Naive thymus-derived CD8-positive, alpha-beta T cell (primary cell): ENCODE data around the gene SRRM3. TPM values are rescaled to one million over a fixed set of nuclear protein-coding genes. Genes with fewer than 3 reads are reported as not detected.
"Not testable (repeated sequence)": the region's sequence is repeated elsewhere in the genome, so short reads cannot be mapped to it uniquely, and the experiment has no call there.

Source experiments
- ATAC-seq, 2 donors: fragments of 150-1000 bp; cut with Tn5 transposase in 1 of 2; sonication (Bioruptor Pico), chemical (Tn5 transposase) in 1 of 2; 1 replicate in 1 of 2; 2 replicates in 1 of 2; pipeline ENCODE4 v1.10.0; 2021; ENCODE audit warnings: mild to moderate bottlenecking in 2 of 2, moderate library complexity in 2 of 2
- POLR2A ChIA-PET: fragments of 350-600 bp; sonication (Branson Sonifier 250); formaldehyde crosslinking; loops from one replicate; lab custom pipeline; 2021; ENCODE audit warnings: antibody characterized with exemption; lab: Charles Lee
- DNase-seq, 10 donors: peaks; one replicate each; pipeline versions ENCODE4 v3.0.0 to v3.0.0-alpha.2; 2020 to 2022
- H3K27ac Mint-ChIP-seq, 10 donors: one replicate each; pipeline ENCODE4 v1.8.0; 2020 to 2022; ENCODE audit warnings: mild to moderate bottlenecking in 10 of 10, mixed read lengths in 10 of 10, moderate library complexity in 4 of 10, inconsistent platforms in 1 of 10
- H3K27me3 Mint-ChIP-seq, 5 donors: one replicate each; pipeline ENCODE4 v1.8.0; 2021 to 2022; ENCODE audit warnings: mixed read lengths in 5 of 5
- H3K36me3 Mint-ChIP-seq, 3 donors: one replicate each; pipeline ENCODE4 v1.8.0; 2020 to 2022; ENCODE audit warnings: mixed read lengths in 3 of 3, mild to moderate bottlenecking in 2 of 3, inconsistent platforms in 1 of 3
- H3K4me1 Mint-ChIP-seq, 4 donors: one replicate each; pipeline ENCODE4 v1.8.0; 2021 to 2022; ENCODE audit warnings: mixed read lengths in 4 of 4
- H3K4me3 Mint-ChIP-seq, 10 donors: one replicate each; pipeline ENCODE4 v1.8.0; 2020 to 2022; ENCODE audit warnings: mild to moderate bottlenecking in 10 of 10, mixed read lengths in 10 of 10, moderate library complexity in 6 of 10, inconsistent platforms in 1 of 10
- H3K9me3 Mint-ChIP-seq, 9 donors: one replicate each; pipeline ENCODE4 v1.8.0; 2020 to 2022; ENCODE audit warnings: mixed read lengths in 9 of 9, mild to moderate bottlenecking in 3 of 9, inconsistent platforms in 1 of 9, moderate library complexity in 1 of 9
- polyA plus RNA-seq, 3 donors: library from polyadenylated mRNA; unstranded; fragments of 300-500 nt; fragmentation: Illumina TruSeq; gene quantifications; one replicate each; pipeline ENCODE4 v1.2.3, GENCODE V29; 2021
- total RNA-seq, 8 experiments: library from RNA in 2 of 8; stranded (reverse) in 2 of 8; gene quantifications; one replicate each; pipeline ENCODE4 v1.2.3 and lab custom pipeline; 2021 to 2026

Gene SRRM3
- total and polyA plus RNA-seq, 5 experiments from 2014 or later = not detected

DNA sequence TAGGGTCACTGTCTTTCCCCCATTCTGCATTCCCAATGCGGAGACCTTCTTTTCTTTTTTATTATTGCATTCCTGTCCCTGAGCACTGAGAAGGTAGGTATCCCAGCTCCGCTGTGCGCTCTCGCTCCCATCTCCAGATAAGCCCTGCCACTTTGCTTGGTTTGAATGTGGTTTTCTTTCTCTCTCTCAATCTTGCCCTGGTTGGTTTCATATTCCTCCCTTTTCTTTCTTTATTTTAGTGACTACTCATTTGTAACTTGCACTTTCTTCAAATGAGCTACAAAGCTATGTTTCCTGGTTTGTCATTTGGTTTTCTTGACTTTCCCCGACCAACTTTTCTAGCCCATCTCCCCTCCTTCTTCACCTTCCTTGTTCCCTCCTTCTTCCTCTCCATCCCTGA lies 71.8 kb downstream of the SRRM3 start:
- ATAC-seq (no peak), DNase-seq (no peak)
- H3K4me1 Mint-ChIP-seq = peaks cover 2 to 12% (median 4%) of the 10 kb centered on the region in 4 donors
- no peak overlapping the region for H3K27ac Mint-ChIP-seq
- no peaks in the 10 kb centered on the region for H3K9me3 Mint-ChIP-seq
- H3K4me3 Mint-ChIP-seq = no peak overlapping the region
- POLR2A ChIA-PET = no interaction called here
- H3K36me3 Mint-ChIP-seq = no peaks in the 10 kb centered on the region
- H3K27me3 Mint-ChIP-seq = peaks cover 8 to 39% (median 24%) of the 10 kb centered on the region in 5 donors

DNA sequence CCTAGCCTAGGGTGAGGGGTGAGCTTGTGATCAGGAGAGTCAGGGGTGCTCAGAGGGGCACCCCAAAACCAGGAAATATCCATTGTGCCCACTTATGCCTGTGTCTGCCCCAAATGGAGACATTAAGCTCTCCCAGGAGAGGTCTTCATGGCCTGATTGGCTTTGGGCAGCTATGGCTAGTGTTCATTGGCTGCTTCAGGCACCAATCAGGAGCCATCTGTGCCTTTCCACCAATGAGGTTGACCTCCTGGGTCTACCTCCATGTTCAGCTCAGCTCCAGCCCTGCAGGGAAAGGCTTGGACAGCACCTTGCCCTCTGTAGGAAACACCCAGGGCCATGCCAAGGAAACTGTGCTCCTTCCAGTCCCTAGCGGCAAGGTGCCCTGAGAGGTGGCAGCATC lies 76.8 kb downstream of the SRRM3 start:
- no peak overlapping the region for H3K27ac Mint-ChIP-seq
- POLR2A ChIA-PET = interaction anchor here (0.5 kb wide), 1 partner anchor 23 kb away, joined by 4 read pairs; no protein-coding TSS in a partner anchor
- peak overlapping the region in 1 of 10 donors; percentile 10 for H3K4me3 Mint-ChIP-seq
- peaks cover 8 to 20% (median 13%) of the 10 kb centered on the region in 4 donors for H3K4me1 Mint-ChIP-seq
- no peak for ATAC-seq
- DNase-seq = no peak
- peaks cover 0 to 6% (median 0%) of the 10 kb centered on the region in 3 donors for H3K36me3 Mint-ChIP-seq
- peaks cover 23 to 51% (median 34%) of the 10 kb centered on the region in 5 donors for H3K27me3 Mint-ChIP-seq
- H3K9me3 Mint-ChIP-seq = no peaks in the 10 kb centered on the region

DNA sequence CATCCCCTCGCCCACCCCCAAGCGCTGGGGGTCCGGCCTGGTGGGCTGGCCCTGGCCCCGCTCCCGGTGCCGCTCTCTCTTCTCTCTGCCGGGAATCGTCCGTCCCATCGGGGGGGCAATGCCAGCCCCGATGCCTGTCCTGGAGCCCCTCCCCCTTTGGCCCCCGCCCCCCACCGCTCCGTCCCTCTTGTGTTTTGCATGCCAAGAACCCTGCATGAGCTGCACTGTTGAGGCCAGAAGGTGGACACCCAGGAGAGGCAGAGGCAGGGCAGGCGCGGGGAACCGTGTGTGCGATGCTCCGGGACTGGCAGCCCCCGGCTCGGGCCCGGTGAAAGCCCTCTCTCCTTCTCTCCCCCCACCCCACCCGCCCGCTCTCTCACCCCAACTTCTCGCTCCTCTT lies 78.7 kb downstream of the SRRM3 start:
- ATAC-seq (no peak), DNase-seq (peak in 1 of 10 donors; percentile 52)
- Mint-ChIP-seq H3K4me3 (peak overlapping the region in 2 of 10 donors; percentile 69 to 96), H3K9me3 (no peaks in the 10 kb centered on the region), H3K27me3 (peaks cover 28 to 61% (median 36%) of the 10 kb centered on the region in 5 donors), H3K27ac (no peak overlapping the region), H3K36me3 (peaks cover 0 to 10% (median 0%) of the 10 kb centered on the region in 3 donors), H3K4me1 (peaks cover 8 to 17% (median 14%) of the 10 kb centered on the region in 4 donors)
- POLR2A ChIA-PET = no interaction called here

DNA sequence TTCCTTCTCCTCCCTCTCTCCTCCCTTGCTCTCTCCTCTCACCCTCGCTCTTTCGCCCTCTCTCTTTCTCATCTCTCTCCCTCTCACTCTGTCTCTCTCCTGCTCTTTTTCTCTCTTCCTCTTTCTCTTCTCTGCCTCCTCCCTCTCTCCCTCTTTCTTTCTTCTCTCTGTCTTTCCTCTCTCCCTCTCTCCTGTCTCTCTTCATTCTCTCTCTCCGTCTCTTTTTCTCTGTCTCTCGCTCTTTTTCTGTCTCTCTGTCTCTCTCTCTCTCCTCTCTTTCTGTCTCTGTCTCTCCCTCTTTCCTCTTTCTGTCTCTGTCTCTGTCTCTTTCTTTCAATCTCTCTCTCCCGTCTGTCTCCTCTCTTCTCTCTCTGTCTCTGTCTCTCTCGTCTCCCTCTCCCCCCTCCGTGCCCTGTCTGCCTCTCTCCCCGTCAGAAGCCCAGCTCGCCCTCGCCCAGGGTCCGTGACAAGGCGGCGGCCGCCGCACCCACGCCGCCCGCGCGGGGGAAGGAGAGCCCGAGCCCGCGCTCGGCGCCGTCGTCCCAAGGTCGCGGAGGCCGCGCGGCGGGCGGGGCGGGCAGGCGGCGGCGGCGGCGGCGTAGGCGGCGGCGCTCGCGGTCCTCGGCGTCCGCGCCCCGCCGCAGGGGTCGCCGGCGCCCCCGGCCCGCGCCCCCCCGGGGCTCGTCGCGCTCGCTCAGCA lies 79.5 kb downstream of the SRRM3 start:
- DNase-seq (no peak), ATAC-seq (peak; percentile 61 to 82)
- Mint-ChIP-seq H3K27ac (peak overlapping the region in 4 of 10 donors; percentile 1 to 60 (median 40)), H3K36me3 (peaks cover 0 to 10% (median 0%) of the 10 kb centered on the region in 3 donors), H3K9me3 (no peaks in the 10 kb centered on the region), H3K27me3 (peaks cover 26 to 56% (median 36%) of the 10 kb centered on the region in 5 donors), H3K4me3 (peak overlapping the region; percentile 66 to 96 (median 82)), H3K4me1 (peaks cover 8 to 17% (median 14%) of the 10 kb centered on the region in 4 donors)
- POLR2A ChIA-PET = interaction anchor here (0.6 kb wide), 1 partner anchor 17 kb away, joined by 4 read pairs; no protein-coding TSS in a partner anchor

DNA sequence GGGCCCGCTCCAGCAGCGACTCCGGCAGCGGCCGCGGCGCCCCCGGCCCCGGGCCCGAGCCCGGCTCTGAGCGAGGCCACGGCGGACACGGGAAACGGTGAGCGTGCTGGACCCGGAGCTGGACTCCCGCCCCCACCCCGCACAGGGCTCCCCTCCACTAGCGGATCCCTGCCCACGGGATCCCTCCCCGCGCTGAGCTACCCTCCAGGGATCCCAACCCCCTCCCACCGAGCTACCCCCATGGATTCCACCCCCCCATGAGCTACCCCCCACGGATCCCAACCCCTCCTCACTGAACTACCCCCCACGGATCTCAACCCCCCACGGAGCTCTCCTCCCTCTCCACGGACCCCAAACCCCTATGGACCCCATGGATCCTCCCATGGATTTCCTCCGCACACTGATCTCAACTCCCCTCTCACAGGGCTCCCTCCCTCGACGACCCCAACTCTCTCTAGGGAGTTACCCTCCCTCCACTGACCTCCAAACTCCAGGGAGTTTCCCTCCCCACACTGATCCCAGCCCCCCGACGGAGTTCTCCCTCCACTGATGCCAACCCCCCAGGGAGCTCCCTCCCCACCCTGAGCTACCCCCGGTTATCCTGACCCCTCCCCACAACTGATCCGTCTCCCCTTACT lies 80.1 kb downstream of the SRRM3 start:
- Mint-ChIP-seq H3K9me3 (no peaks in the 10 kb centered on the region), H3K36me3 (peaks cover 0 to 10% (median 0%) of the 10 kb centered on the region in 3 donors), H3K27ac (peak overlapping the region in 1 of 10 donors; percentile 65), H3K4me1 (peaks cover 8 to 17% (median 14%) of the 10 kb centered on the region in 4 donors), H3K4me3 (peak overlapping the region; percentile 41 to 88 (median 70)), H3K27me3 (peaks cover 25 to 56% (median 35%) of the 10 kb centered on the region in 5 donors)
- DNase-seq = no peak
- ATAC-seq = no peak
- POLR2A ChIA-PET = interaction anchor here (0.6 to 0.7 kb wide), 2 partner anchors 17 to 23 kb away, joined by 3 to 4 read pairs; no protein-coding TSS in a partner anchor

DNA sequence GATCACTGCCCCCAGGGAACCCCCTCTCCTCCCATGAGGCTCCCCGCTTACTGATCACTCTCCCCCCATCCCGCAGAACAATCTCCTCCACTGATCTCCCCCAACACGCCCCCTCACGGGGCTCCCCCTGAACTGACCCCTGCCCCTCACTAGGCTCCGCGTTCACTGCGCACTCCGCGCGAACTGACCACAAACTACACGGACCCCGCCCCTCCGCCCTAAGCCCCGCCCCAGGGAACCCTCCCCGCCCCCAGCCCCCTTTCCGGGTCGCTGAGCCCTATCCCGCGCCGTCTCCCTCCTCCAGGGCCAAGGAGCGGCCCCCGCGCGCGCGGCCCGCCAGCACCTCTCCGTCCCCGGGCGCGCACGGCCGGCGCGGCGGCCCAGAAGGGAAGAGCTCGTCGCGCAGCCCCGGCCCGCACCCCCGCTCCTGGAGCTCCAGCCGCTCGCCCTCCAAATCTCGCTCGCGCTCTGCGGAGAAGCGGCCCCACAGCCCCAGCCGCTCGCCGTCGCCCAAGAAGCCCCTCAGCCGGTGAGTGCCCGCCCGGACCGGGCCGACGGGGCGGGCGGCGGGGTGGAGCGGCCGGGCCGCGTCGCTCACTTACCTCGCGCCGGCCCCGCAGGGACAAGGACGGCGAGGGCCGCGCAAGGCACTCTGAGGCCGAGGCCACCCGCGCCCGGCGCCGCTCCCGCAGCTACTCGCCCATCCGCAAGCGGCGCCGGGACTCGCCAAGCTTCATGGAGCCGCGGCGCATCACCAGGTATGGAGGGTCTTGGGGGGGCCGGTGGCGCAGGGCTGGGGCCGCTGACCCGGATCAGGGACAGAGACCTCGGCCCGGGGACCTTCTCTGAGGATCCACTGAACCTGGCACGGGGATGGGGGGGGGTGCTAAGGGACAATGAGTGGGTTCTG lies 80.9 kb downstream of the SRRM3 start:
- POLR2A ChIA-PET = interaction anchor here (0.6 to 1.0 kb wide), 3 partner anchors 22 to 115 kb away, joined by 3 read pairs; no protein-coding TSS in a partner anchor
- no peaks in the 10 kb centered on the region for H3K9me3 Mint-ChIP-seq
- peaks cover 25 to 56% (median 30%) of the 10 kb centered on the region in 5 donors for H3K27me3 Mint-ChIP-seq
- H3K36me3 Mint-ChIP-seq = peaks cover 0 to 10% (median 0%) of the 10 kb centered on the region in 3 donors
- ATAC-seq (peak; percentile 51 to 62), DNase-seq (peak in 1 of 10 donors; percentile 26)
- H3K27ac Mint-ChIP-seq = no peak overlapping the region
- H3K4me3 Mint-ChIP-seq = peak overlapping the region; percentile 41 to 88 (median 70)
- peaks cover 8 to 17% (median 14%) of the 10 kb centered on the region in 4 donors for H3K4me1 Mint-ChIP-seq

DNA sequence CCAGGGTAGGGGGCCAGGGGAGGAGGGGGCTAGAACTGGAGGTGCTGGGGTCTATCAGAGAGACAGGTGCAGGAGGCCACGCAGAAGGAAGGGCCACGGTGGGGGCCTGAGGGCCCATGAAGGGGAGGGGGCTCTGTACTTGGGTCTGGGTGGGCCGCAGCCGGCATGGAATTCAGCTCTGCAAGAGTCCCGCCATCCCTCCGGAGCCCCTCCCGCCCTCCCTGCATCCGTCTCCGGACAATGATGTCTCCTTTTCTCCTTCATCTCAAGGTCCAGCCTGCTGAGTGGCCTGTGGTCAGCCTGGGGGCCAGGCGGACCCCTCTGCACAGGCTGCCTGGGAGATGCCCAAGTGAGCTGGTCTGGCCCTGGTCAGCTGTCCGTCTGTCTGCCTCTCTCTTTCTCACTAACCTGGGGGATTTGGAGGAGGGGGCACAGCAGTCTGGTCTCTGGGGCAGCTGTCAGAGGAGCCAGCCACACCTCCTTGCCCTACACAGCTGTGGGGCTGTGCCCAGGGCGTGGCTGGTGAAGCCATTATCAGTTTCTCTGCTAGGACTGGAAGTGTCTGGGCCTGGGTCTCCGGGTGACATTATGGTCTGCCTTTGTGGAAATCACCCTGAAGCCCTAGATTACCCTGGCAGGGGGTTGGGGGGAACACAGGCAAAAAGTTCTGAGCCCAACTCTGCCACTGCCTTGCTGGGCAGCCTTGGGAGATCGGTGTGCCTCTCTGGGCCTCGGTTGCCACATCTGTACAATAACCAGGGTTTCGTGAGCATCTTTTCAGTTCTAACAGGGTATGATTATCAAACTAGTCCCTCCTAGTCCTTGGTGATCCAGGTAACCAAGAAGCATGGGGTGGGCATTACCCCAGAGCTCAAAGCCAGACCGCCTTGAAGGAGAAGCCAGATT lies 81.8 kb downstream of the SRRM3 start:
- Mint-ChIP-seq H3K27ac (peak overlapping the region in 1 of 10 donors; percentile 49), H3K4me1 (peaks cover 8 to 17% (median 14%) of the 10 kb centered on the region in 4 donors), H3K36me3 (peaks cover 0 to 10% (median 0%) of the 10 kb centered on the region in 3 donors), H3K27me3 (peaks cover 23 to 56% (median 28%) of the 10 kb centered on the region in 5 donors), H3K4me3 (peak overlapping the region; percentile 20 to 88 (median 71)), H3K9me3 (no peaks in the 10 kb centered on the region)
- no peak for DNase-seq
- no peak for ATAC-seq
- POLR2A ChIA-PET = interaction anchor here (0.6 to 1.0 kb wide), 2 partner anchors 101 to 116 kb away, joined by 3 read pairs; no protein-coding TSS in a partner anchor

DNA sequence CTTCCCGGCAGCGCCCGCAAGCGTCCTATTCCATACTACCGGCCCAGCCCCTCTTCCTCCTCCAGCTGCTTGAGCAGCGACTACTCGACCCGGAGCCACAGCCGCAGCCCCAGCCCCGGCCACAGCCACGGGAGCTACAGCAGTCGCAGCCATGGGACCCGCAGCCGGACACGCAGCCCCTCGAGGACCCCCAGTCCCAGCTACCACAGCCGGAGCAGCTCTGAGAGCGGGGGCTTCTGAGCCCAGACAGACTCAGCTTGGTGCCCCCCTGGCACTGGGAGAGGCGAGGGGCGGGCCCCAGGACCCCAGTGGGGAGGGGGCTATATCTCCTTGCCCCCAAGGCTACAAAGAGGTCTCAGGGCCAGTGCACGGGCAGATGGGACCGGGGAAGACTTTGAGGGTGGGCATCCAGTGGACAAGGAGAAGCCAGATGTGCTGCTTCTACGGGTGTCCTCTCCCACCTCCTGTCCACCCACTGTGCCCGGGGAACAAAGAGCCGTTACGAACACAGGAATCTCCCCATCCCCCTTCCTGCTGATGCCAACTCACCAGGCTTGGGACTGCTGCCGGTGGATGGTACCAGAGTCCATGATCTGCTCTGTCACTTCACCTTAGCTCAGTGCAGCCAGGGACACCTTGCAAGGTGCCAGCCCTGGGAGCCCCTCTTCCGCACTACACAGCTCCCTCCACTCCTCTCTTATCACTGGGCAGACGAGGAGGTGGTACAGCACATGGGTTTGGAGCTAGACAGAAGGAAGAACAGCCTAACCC lies 84.1 kb downstream of the SRRM3 start:
- Mint-ChIP-seq H3K4me1 (peaks cover 6 to 15% (median 11%) of the 10 kb centered on the region in 4 donors), H3K4me3 (peak overlapping the region in 2 of 10 donors; percentile 37 to 41)

DNA sequence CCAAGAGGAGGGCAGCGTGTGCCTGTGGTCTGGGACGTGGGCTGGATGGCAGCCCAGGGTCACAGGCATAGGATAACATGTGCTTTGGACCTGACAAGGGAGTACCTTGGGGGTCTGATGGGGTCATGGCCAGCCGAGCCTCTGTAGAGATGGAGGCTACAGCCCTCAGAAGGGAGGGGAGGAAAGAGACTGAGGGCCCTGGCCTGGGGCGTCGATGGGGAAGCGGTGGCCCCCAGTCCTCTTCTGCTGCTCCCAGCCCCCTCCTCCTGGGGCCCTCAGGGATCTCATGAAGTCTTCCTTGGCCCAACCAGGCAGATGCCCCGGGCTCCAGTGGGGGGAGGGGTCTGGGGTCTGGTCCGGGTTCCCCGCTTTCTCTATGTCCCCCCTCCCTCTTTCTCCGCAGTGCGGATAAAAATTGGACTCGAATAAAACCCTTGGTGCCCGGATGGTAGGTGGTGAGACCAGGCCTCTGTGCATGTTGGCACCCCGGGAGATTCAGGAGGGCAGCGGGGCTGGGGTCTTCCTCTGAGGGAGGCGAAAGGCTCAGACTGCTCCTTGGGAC lies 85.2 kb downstream of the SRRM3 start:
- ATAC-seq (no peak), DNase-seq (no peak)
- POLR2A ChIA-PET = no interaction called here

More for the DNA sequence above, 84.1 kb downstream of the SRRM3 start:
- POLR2A ChIA-PET = no interaction called here
- Mint-ChIP-seq H3K27me3 (peaks cover 14 to 35% (median 22%) of the 10 kb centered on the region in 5 donors), H3K9me3 (no peaks in the 10 kb centered on the region), H3K36me3 (peaks cover 0 to 9% (median 0%) of the 10 kb centered on the region in 3 donors), H3K27ac (no peak overlapping the region)
- no peak for ATAC-seq
- DNase-seq = no peak

DNA sequence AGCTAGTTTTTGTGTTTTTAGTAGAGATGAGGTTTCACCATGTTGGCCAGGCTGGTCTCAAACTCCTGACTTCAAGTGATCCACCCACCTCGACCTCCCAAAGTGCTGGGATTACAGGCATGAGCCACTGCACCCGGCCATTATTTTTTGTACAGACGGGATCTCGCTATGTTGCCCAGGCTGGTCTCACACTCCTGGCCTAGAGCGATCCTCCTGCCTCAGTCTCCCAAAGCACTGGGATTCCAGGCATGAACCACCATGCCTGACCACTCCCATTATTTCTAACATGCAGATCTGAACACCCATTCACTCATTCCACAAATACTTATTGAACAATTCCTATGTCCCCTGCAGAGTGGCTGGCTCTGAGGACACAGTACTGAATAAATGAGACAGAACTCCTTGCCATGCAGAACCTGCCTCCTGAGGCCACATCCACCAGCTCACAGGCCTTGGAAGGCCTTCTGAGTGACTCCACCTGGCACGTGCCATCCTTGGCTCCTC lies 89.2 kb downstream of the SRRM3 start:
- H3K27me3 Mint-ChIP-seq, ATAC-seq, H3K36me3 Mint-ChIP-seq, H3K9me3 Mint-ChIP-seq, H3K4me3 Mint-ChIP-seq, DNase-seq: not testable (repeated sequence)
- POLR2A ChIA-PET = interaction anchor here (2.5 to 2.8 kb wide), 2 partner anchors 24 to 27 kb away, joined by 14 to 17 read pairs; no protein-coding TSS in a partner anchor
- Mint-ChIP-seq H3K4me1 (peaks cover 4 to 10% (median 8%) of the 10 kb centered on the region in 4 donors), H3K27ac (peak overlapping the region in 3 of 10 donors; percentile 29 to 52 (median 29))

More for the DNA sequence above, 85.2 kb downstream of the SRRM3 start:
- no peak overlapping the region for H3K4me3 Mint-ChIP-seq
- peaks cover 9 to 24% (median 15%) of the 10 kb centered on the region in 5 donors for H3K27me3 Mint-ChIP-seq
- H3K4me1 Mint-ChIP-seq = peaks cover 5 to 15% (median 14%) of the 10 kb centered on the region in 4 donors
- H3K27ac Mint-ChIP-seq = no peak overlapping the region
- H3K9me3 Mint-ChIP-seq = no peaks in the 10 kb centered on the region
- peaks cover 0 to 4% (median 0%) of the 10 kb centered on the region in 3 donors for H3K36me3 Mint-ChIP-seq
